ENCODE measurements around the gene CCN2.
"Not testable (repeated sequence)": the region's sequence is repeated elsewhere in the genome, so short reads cannot be mapped to it uniquely, and the experiment has no call there.

Gene CCN2

GRCh38 chr6:131937703-131938631 is 13.2 kb downstream of the CCN2 start:
- DNase-seq: no peak

GRCh38 chr6:131937226-131937625 is 13.9 kb downstream of the CCN2 start:
- no peak for DNase-seq

- no peak for DNase-seq
These were observed 15.0 kb downstream of the CCN2 start for GRCh38 chr6:131936156-131936555.

GRCh38 chr6:131931063-131931750 is 20.0 kb downstream of the CCN2 start:
- no peak for DNase-seq

GRCh38 chr6:131929976-131930375 is 21.2 kb downstream of the CCN2 start:
- no peak for DNase-seq

- no peak for DNase-seq
These were observed 21.9 kb downstream of the CCN2 start for GRCh38 chr6:131929264-131929663.

GRCh38 chr6:131924881-131925474 is 26.2 kb downstream of the CCN2 start:
- no peak for DNase-seq

- DNase-seq: peak; percentile 44
These were observed 27.8 kb downstream of the CCN2 start for GRCh38 chr6:131923356-131923755.

- DNase-seq: no peak
These were observed 30.5 kb downstream of the CCN2 start for GRCh38 chr6:131920656-131921055.

GRCh38 chr6:131918650-131919355 is 32.4 kb downstream of the CCN2 start:
- DNase-seq: no peak

- no peak for DNase-seq
These were observed 33.2 kb downstream of the CCN2 start for GRCh38 chr6:131917763-131918649.

GRCh38 chr6:131917318-131917717 is 33.9 kb downstream of the CCN2 start:
- no peak for DNase-seq

GRCh38 chr6:131916847-131917246 is 34.3 kb downstream of the CCN2 start:
- no peak for DNase-seq

- not testable (repeated sequence) for DNase-seq
These were observed 34.9 kb downstream of the CCN2 start for GRCh38 chr6:131916091-131916796.

- DNase-seq: peak; percentile 56
These were observed 36.0 kb downstream of the CCN2 start for GRCh38 chr6:131914967-131915751.

- no peak for DNase-seq
These were observed 36.9 kb downstream of the CCN2 start for GRCh38 chr6:131914234-131914633.

- DNase-seq: no peak
These were observed 39.2 kb downstream of the CCN2 start for GRCh38 chr6:131911951-131912350.

GRCh38 chr6:131910956-131911355 is 40.2 kb downstream of the CCN2 start:
- no peak for DNase-seq

- no peak for DNase-seq
These were observed 41.0 kb downstream of the CCN2 start for GRCh38 chr6:131910219-131910589.

- DNase-seq: peak; percentile 65
These were observed 41.6 kb downstream of the CCN2 start for GRCh38 chr6:131909408-131910218.
